Transverse colon (tissue), 4 donors: ENCODE measurements around the gene SLC22A6. TPM values are rescaled to one million over a fixed set of nuclear protein-coding genes. Genes with fewer than 3 reads are reported as not detected.
A peak's percentile ranks its signal among the peaks of the same experiment; 100 is the strongest.

Experiments
- DNase-seq: peaks from one replicate; pipeline ENCODE4 v3.0.0-alpha.2; 2019
- H3K27ac ChIP-seq, 4 donors: fragments of 200-600 bp; sonication (generic); 2 replicates each; pipeline ENCODE4 v1.5.1; 2016 to 2018; ENCODE audit warnings: inconsistent platforms in 4 of 4
- H3K27me3 ChIP-seq: fragments of 200-600 bp; sonication (generic); 2 replicates; pipeline ENCODE4 v1.5.1; 2017; ENCODE audit warnings: inconsistent platforms
- H3K36me3 ChIP-seq, 4 donors: fragments of 200-600 bp; sonication (generic); 2 replicates each; pipeline ENCODE4 v1.5.1; 2017 to 2019; ENCODE audit warnings: inconsistent platforms in 4 of 4
- H3K4me1 ChIP-seq, 4 donors: fragments of 200-600 bp; sonication (generic); 2 replicates each; pipeline ENCODE4 v1.5.1; 2017 to 2020; ENCODE audit warnings: inconsistent platforms in 4 of 4
- H3K4me3 ChIP-seq, 4 donors: fragments of 200-600 bp; sonication (generic); 1 replicate in 1 of 4; 2 replicates in 3 of 4; pipeline versions ENCODE4 v1.5.1 to v1.6.1; 2017 to 2019; ENCODE audit warnings: inconsistent platforms in 4 of 4
- H3K9me3 ChIP-seq, 2 donors: fragments of 200-600 bp; sonication (generic); 2 replicates each; pipeline ENCODE4 v1.5.1; 2017 to 2019; ENCODE audit warnings: inconsistent platforms in 2 of 2
- EP300 ChIP-seq: sonication (generic); formaldehyde crosslinking; IDR thresholded peaks from one replicate; pipeline ENCODE4 v1.6.1; 2017; ENCODE audit warnings: antibody characterized with exemption, low read depth
- POLR2A ChIP-seq: fragments of 450-650 bp; IDR thresholded peaks from one replicate; pipeline ENCODE4 v1.6.1; 2016; ENCODE audit warnings: antibody characterized with exemption, mild to moderate bottlenecking, moderate library complexity
- POLR2AphosphoS5 ChIP-seq, 3 donors: sonication (generic); formaldehyde crosslinking; IDR thresholded peaks; one replicate each; pipeline ENCODE4 v1.6.1; 2016; ENCODE audit warnings: antibody characterized with exemption in 3 of 3
- WGBS, 2 donors: methylation state at CpG; one replicate each; pipeline ENCODE4 v1.1.5; 2018; ENCODE audit warnings: low coverage in 1 of 2; 5-methylcytosine and 5-hydroxymethylcytosine counted together
- in situ Hi-C, 4 donors: fragments of 200-750 bp; cut with MboI; loops; one replicate each; pipeline versions ENCODE4 v1.15.0 to v1.15.1; 2017; ENCODE audit warnings: low sequenced_read_pairs in 3 of 4, low pct_ligation_motif_present in 1 of 4, low pct_unique_long_range_greater_than_20kb in 1 of 4
- intact Hi-C: fragments of 100-400 bp; cut with DNase I; formaldehyde crosslinking; loops from one replicate; pipeline ENCODE4 v1.15.1; 2023; ENCODE audit warnings: low total_unique reads
- total RNA-seq, 4 donors: library from RNA; depleted of rRNA; stranded (reverse); fragments of >200 nt; gene quantifications; one replicate each; pipeline ENCODE4 v1.1.0, GENCODE V29; 2016
- TF ChIP-seq, protein P1 (sequence below), 5 experiments: fragments of 200-600 bp in 3 of 5; fragments of 450-650 bp in 2 of 5; sonication (generic) in 3 of 5; IDR thresholded peaks; 1 replicate in 2 of 5; 2 replicates in 3 of 5; pipeline ENCODE4 v1.5.1; 2016 to 2017; ENCODE audit warnings: antibody characterized with exemption in 5 of 5, inconsistent platforms in 3 of 5, mild to moderate bottlenecking in 2 of 5, moderate library complexity in 1 of 5

The SLC22A6 gene
- total RNA-seq, 4 donors from 2014 or later = not detected

- H3K27me3 ChIP-seq = no peaks in the 10 kb centered on the region
- peaks cover 0 to 5% (median 4%) of the 10 kb centered on the region in 4 donors for H3K4me1 ChIP-seq
- H3K4me3 ChIP-seq = no peak overlapping the region
- intact Hi-C loops (no loop called here), in situ Hi-C loops (loop anchor here in 3 of 4 donors (5.0 kb wide), 1 partner anchor 116 kb away; no protein-coding TSS in a partner anchor)
- WGBS, 2 donors = 89% methylated on average over 11 of the region's 11 CpGs; no CpG with 5 or more reads in 1 of the 2 donors
- no peaks in the 10 kb centered on the region for H3K36me3 ChIP-seq
- no peaks in the 10 kb centered on the region for H3K9me3 ChIP-seq
- H3K27ac ChIP-seq = no peak overlapping the region
- no peak for DNase-seq
- TF ChIP-seq POLR2A = no peak
- no peak for TF ChIP-seq EP300
- TF ChIP-seq, protein P1, sequence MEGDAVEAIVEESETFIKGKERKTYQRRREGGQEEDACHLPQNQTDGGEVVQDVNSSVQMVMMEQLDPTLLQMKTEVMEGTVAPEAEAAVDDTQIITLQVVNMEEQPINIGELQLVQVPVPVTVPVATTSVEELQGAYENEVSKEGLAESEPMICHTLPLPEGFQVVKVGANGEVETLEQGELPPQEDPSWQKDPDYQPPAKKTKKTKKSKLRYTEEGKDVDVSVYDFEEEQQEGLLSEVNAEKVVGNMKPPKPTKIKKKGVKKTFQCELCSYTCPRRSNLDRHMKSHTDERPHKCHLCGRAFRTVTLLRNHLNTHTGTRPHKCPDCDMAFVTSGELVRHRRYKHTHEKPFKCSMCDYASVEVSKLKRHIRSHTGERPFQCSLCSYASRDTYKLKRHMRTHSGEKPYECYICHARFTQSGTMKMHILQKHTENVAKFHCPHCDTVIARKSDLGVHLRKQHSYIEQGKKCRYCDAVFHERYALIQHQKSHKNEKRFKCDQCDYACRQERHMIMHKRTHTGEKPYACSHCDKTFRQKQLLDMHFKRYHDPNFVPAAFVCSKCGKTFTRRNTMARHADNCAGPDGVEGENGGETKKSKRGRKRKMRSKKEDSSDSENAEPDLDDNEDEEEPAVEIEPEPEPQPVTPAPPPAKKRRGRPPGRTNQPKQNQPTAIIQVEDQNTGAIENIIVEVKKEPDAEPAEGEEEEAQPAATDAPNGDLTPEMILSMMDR (IDR thresholded peaks at IDR 0.05) = no peak
- no peak for TF ChIP-seq POLR2AphosphoS5 (IDR thresholded peaks at IDR 0.05)
These were observed 38.6 kb upstream of the SLC22A6 start for GRCh38 chr11:63023222-63023814.

DNA sequence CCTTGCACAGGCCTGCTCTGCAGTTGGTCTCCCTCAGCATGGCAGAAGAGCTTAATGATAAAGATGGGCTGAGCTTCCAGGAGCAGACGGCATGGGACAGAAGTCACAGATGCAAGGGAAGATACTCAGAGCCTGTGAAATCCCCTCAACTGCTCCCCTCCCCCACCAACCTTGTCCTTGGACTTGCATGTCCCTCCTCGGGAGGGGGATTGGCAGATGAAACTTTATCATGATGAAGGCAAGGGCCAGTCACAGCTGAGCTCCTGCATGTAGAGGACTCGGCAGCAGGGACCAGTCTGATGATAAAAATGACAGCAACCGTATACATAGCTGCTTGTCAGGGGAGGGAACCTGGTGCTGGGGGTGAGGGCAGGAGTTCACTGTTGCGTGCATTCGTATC, 37.7 kb upstream of the SLC22A6 start:
- intact Hi-C loops (no loop called here), in situ Hi-C loops (loop anchor here in 3 of 4 donors (5.0 kb wide), 1 partner anchor 115 kb away; no protein-coding TSS in a partner anchor)
- H3K36me3 ChIP-seq = no peaks in the 10 kb centered on the region
- H3K4me3 ChIP-seq = no peak overlapping the region
- no peak for TF ChIP-seq EP300
- TF ChIP-seq, protein P1 (IDR thresholded peaks at IDR 0.05) = no peak
- TF ChIP-seq POLR2AphosphoS5 (IDR thresholded peaks at IDR 0.05) = no peak
- TF ChIP-seq POLR2A = no peak
- no peaks in the 10 kb centered on the region for H3K9me3 ChIP-seq
- H3K27me3 ChIP-seq = no peaks in the 10 kb centered on the region
- no peak overlapping the region for H3K27ac ChIP-seq
- no peak for DNase-seq
- peaks cover 0 to 5% (median 4%) of the 10 kb centered on the region in 4 donors for H3K4me1 ChIP-seq
- 86% methylated on average over 6 of the region's 6 CpGs; no CpG with 5 or more reads in 1 of the 2 donors for WGBS, 2 donors

DNA sequence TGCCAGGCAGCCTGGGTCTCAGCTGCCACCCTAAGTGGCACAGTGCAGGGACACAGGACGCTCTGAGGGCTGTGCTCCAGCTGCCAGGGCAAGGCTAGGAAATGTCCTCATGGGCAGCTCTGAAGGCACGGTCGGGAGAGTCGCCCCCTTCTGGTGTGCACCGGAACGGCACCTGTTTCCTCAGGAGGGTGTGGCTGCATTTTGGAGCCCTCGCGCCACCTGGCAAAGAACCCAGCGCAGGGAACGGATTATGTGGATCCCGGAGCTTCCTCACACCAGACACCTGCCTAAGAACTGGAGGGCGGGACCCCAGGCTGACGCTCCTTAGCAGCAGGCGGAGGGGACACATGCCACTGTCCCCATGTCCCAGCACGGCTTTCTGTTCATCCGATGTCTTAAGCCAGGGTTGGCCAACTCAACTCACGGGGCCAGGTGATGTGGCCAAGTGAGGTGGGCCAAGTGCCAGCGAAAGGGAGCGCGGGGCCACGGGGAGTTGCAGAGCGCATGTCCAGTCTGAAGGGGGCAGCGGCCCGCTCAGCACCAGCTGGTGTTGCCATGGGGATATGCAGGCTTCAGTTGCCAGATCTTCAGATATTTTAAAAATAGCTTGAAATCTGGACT, 36.0 kb upstream of the SLC22A6 start:
- DNase-seq = no peak

DNA sequence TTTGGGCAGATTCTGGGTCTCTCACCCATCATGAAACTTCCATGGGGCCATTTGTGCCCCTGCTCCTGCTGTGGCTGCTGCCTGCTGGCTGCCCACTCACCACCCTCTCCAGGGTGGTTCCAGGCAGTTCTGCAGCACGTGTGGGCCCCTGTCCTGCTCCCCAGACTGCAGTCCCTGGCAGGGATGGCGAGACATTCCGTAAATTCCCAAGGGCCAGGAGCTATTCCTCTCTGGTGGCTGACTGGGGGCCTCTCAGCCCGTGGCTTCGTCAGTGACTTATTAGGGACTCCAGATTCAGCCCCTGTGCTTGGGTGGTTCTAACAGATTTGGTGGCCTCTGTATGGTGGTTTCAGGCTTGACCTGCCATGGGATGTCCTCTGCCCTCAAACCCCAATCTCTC, 34.7 kb upstream of the SLC22A6 start:
- intact Hi-C loops (no loop called here), in situ Hi-C loops (no loop called here)
- H3K4me1 ChIP-seq = peaks cover 0 to 5% (median 4%) of the 10 kb centered on the region in 4 donors
- 95% methylated on average over 2 of the region's 5 CpGs; no CpG with 5 or more reads in 1 of the 2 donors for WGBS, 2 donors
- no peaks in the 10 kb centered on the region for H3K36me3 ChIP-seq
- DNase-seq = no peak
- peaks cover 3% of the 10 kb centered on the region for H3K27me3 ChIP-seq
- TF ChIP-seq POLR2AphosphoS5 (IDR thresholded peaks at IDR 0.05) = no peak
- TF ChIP-seq, protein P1 (IDR thresholded peaks at IDR 0.05) = no peak
- TF ChIP-seq EP300 = no peak
- no peak for TF ChIP-seq POLR2A
- H3K27ac ChIP-seq = no peak overlapping the region
- H3K4me3 ChIP-seq = no peak overlapping the region
- H3K9me3 ChIP-seq = no peaks in the 10 kb centered on the region

More for the DNA sequence above, 36.0 kb upstream of the SLC22A6 start:
- TF ChIP-seq, protein P1 (IDR thresholded peaks at IDR 0.05) = peak in 2 of 5 experiments; percentile 8 to 10
- TF ChIP-seq POLR2AphosphoS5 (IDR thresholded peaks at IDR 0.05) (no peak), POLR2A (no peak), EP300 (no peak)
- Histone ChIP-seq H3K27ac (no peak overlapping the region), H3K36me3 (no peaks in the 10 kb centered on the region), H3K27me3 (peaks cover 3% of the 10 kb centered on the region), H3K4me1 (peaks cover 0 to 5% (median 4%) of the 10 kb centered on the region in 4 donors), H3K9me3 (no peaks in the 10 kb centered on the region), H3K4me3 (no peak overlapping the region)
- 54% methylated on average over 24 of the region's 24 CpGs; no CpG with 5 or more reads in 1 of the 2 donors for WGBS, 2 donors
- in situ Hi-C loops = loop anchor here in 3 of 4 donors (5.0 kb wide), 1 partner anchor 113 kb away; no protein-coding TSS in a partner anchor
- intact Hi-C loops = no loop called here
